Measurements from ENCODE around the gene SPEN. TPM values are rescaled to one million over a fixed set of nuclear protein-coding genes. Genes with fewer than 3 reads are reported as not detected.

Gene SPEN
- total RNA-seq: 12.6 and 15.8 TPM in 2 replicates

GRCh38 chr1:15847100-15847892, at the start of gene SPEN:
SPEN (plus strand) TSS chr1:15847707; CDS start chr1:15848068, 361 bp downstream.

GRCh38 chr1:15807549-15807948, 40.0 kb upstream of the SPEN start, which contains the start of gene UQCRHL:
UQCRHL (minus strand) TSS chr1:15807649; CDS start chr1:15807649, 0 bp downstream.

GRCh38 chr1:15975805-15976680, 128.5 kb downstream of the SPEN start, which contains the start of gene ZBTB17:
ZBTB17 (minus strand) TSS chr1:15976101; CDS start chr1:15948495, 27,606 bp downstream.

Other genes starting within 250 kb of the SPEN start
- gene DDI2, start 230.2 kb upstream of the SPEN start, total RNA-seq: 7.8 and 7.9 TPM in 2 replicates
- 37.1 and 37.4 TPM in 2 replicates for gene PLEKHM2, start 163.4 kb upstream of the SPEN start, total RNA-seq
- 0.05 and 0.27 TPM in 2 replicates for gene SLC25A34, start 111.4 kb upstream of the SPEN start, total RNA-seq
- not detected in 2 replicates for gene TMEM82, start 105.2 kb upstream of the SPEN start, total RNA-seq
- gene FBLIM1, start 88.9 kb upstream of the SPEN start, total RNA-seq: 107 and 137 TPM in 2 replicates
- 1.5 TPM in 2 replicates for gene UQCRHL, start 40.1 kb upstream of the SPEN start, total RNA-seq
- 20.6 and 26.9 TPM in 2 replicates for gene ZBTB17, start 128.4 kb downstream of the SPEN start, total RNA-seq
- gene SRARP, start 156.5 kb downstream of the SPEN start, total RNA-seq: not detected in 2 replicates
- not detected in 2 replicates for gene HSPB7, start 170.3 kb downstream of the SPEN start, total RNA-seq
- gene CLCNKA, start 174.3 kb downstream of the SPEN start, total RNA-seq: not detected in 2 replicates
- gene CLCNKB, start 196.1 kb downstream of the SPEN start, total RNA-seq: not detected in 2 replicates
- 0.10 and 1.3 TPM in 2 replicates for gene FAM131C, start 225.9 kb downstream of the SPEN start, total RNA-seq

Measured in mammary microvascular endothelial cell (primary cell).